ENCODE results near the gene CX3CL1. TPM values are rescaled to one million over a fixed set of nuclear protein-coding genes. Genes with fewer than 3 reads are reported as not detected.

The CX3CL1 gene
- total and polyA plus RNA-seq, 2 of the 4 experiments (the other 2 are of a cell fraction), result 0.18 to 0.77 TPM

DNA sequence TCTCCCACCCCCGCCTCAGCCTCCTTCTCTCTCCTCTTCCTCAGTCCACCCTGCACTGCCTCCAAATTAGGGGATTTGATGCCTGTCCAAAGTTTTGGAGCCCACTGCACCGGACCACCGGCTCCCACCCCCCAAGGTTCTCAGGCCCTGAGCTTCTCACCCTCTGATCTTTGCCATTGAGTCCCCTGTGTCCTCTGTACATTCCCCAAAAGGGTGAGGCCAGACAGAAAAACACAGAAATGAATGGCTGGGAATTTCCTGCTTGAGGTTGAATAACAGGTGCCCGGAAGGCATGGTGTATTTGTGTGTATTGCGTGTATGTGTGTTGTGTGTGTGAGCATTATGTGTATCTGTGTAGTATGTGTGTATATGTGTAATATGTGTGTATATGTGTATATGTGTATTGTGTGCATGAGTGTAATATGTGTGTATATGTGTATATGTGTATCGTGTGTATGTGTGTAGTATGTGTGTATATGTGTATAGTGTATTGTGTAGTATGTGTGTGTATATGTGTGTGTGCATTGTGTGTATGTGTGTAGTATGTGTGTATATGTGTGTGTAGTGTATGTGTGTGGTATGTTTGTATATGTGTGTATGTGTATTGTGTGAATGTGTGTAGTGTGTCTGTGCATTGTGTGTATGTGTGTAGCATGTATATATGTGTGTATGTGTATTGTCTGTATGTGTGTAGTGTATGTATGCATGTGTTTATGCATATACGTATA lies 16.2 kb downstream of the CX3CL1 start:
- DNase-seq (no peak), ATAC-seq (ENCODE audit: low read depth) (no peak)
- no peak overlapping the region for H3K14ac ChIP-seq (replicated peaks; ENCODE audit: low read depth, low read length)
- peak overlapping the region; percentile 32 for H2AFZ ChIP-seq (replicated peaks; ENCODE audit: low read length, poor library complexity)
- H3K4me1 ChIP-seq (ENCODE audit: control insufficient read depth, insufficient read depth, low read length), result peaks cover 3% of the 10 kb centered on the region; the same call in 1 of the 2 replicates
- H3K4me2 ChIP-seq (ENCODE audit: low read depth, low read length), result no peak overlapping the region
- CTCF ChIA-PET, result no interaction called here
- TF ChIP-seq RCOR1 (IDR thresholded peaks at IDR 0.05; ENCODE audit: insufficient replicate concordance, low read length), result no peak
- no peak for TF ChIP-seq MAFK (IDR thresholded peaks at IDR 0.05; ENCODE audit: low read depth, low read length)
- TF ChIP-seq, protein P1, sequence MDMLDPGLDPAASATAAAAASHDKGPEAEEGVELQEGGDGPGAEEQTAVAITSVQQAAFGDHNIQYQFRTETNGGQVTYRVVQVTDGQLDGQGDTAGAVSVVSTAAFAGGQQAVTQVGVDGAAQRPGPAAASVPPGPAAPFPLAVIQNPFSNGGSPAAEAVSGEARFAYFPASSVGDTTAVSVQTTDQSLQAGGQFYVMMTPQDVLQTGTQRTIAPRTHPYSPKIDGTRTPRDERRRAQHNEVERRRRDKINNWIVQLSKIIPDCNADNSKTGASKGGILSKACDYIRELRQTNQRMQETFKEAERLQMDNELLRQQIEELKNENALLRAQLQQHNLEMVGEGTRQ (IDR thresholded peaks at IDR 0.05; ENCODE audit: low read depth, low read length), result no peak
- TF ChIP-seq SMC3 (IDR thresholded peaks at IDR 0.05; ENCODE audit: low read depth, low read length), result no peak
- no peak for TF ChIP-seq RFX5 (IDR thresholded peaks at IDR 0.05; ENCODE audit: low read depth, low read length)
- no peak for TF ChIP-seq BHLHE40 (IDR thresholded peaks at IDR 0.05; ENCODE audit: low read depth, low read length)
- no peak for TF ChIP-seq MAZ (IDR thresholded peaks at IDR 0.05; ENCODE audit: borderline replicate concordance, low read depth, low read length)
- TF ChIP-seq, protein P2, sequence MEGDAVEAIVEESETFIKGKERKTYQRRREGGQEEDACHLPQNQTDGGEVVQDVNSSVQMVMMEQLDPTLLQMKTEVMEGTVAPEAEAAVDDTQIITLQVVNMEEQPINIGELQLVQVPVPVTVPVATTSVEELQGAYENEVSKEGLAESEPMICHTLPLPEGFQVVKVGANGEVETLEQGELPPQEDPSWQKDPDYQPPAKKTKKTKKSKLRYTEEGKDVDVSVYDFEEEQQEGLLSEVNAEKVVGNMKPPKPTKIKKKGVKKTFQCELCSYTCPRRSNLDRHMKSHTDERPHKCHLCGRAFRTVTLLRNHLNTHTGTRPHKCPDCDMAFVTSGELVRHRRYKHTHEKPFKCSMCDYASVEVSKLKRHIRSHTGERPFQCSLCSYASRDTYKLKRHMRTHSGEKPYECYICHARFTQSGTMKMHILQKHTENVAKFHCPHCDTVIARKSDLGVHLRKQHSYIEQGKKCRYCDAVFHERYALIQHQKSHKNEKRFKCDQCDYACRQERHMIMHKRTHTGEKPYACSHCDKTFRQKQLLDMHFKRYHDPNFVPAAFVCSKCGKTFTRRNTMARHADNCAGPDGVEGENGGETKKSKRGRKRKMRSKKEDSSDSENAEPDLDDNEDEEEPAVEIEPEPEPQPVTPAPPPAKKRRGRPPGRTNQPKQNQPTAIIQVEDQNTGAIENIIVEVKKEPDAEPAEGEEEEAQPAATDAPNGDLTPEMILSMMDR (conservative IDR thresholded peaks at IDR 0.05; ENCODE audit: low read depth, low read length), result no peak
- TF ChIP-seq CHD1 (IDR thresholded peaks at IDR 0.05; ENCODE audit: low read depth, low read length), result no peak
- TF ChIP-seq, protein P3, sequence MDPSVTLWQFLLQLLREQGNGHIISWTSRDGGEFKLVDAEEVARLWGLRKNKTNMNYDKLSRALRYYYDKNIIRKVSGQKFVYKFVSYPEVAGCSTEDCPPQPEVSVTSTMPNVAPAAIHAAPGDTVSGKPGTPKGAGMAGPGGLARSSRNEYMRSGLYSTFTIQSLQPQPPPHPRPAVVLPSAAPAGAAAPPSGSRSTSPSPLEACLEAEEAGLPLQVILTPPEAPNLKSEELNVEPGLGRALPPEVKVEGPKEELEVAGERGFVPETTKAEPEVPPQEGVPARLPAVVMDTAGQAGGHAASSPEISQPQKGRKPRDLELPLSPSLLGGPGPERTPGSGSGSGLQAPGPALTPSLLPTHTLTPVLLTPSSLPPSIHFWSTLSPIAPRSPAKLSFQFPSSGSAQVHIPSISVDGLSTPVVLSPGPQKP (IDR thresholded peaks at IDR 0.05; ENCODE audit: borderline replicate concordance, low read depth, low read length), result no peak
- TF ChIP-seq RAD21 (IDR thresholded peaks at IDR 0.05; ENCODE audit: low read length), result no peak
- TF ChIP-seq POLR2A (IDR thresholded peaks at IDR 0.05; ENCODE audit: low read depth, low read length), result no peak
- no peak for TF ChIP-seq MXI1 (IDR thresholded peaks at IDR 0.05; ENCODE audit: borderline replicate concordance, low read depth, low read length)
- no peak for TF ChIP-seq NFE2L2 (IDR thresholded peaks at IDR 0.05; ENCODE audit: low read depth, low read length)
- TF ChIP-seq FOS (IDR thresholded peaks at IDR 0.05; ENCODE audit: low read depth, low read length), result no peak
- TF ChIP-seq CEBPB (IDR thresholded peaks at IDR 0.05; ENCODE audit: low read depth, low read length), result no peak
- peaks cover 3% of the 10 kb centered on the region for H3K9me3 ChIP-seq (ENCODE audit: control insufficient read depth, insufficient read depth, low read length)
- no peak overlapping the region for H3K56ac ChIP-seq (ENCODE audit: extremely low read depth, insufficient read depth, low read length)
- H4K5ac ChIP-seq (ENCODE audit: low read depth, low read length), result no peak overlapping the region
- H3K79me1 ChIP-seq (ENCODE audit: low read depth in 1 of 2, low read length in 2 of 2), result no peaks in the 10 kb centered on the region
- dilution Hi-C loops (cut with HindIII; ENCODE audit: low sequenced_read_pairs, unreplicated experiment), result no loop called here
- H4K91ac ChIP-seq (ENCODE audit: insufficient read depth, low read depth, low read length), result no peak overlapping the region
- no peak overlapping the region for H2BK15ac ChIP-seq (ENCODE audit: low read depth, low read length)
- no peaks in the 10 kb centered on the region for H4K20me1 ChIP-seq (ENCODE audit: insufficient read depth, low read length)
- peak overlapping the region; percentile 77 for H2BK5ac ChIP-seq (ENCODE audit: low read depth, low read length, poor library complexity, severe bottlenecking)
- in situ Hi-C loops (cut with MboI; ENCODE audit: low sequenced_read_pairs), result no loop called here
- H2AK5ac ChIP-seq (ENCODE audit: low read depth, low read length), result no peak overlapping the region
- no peak overlapping the region for H2BK20ac ChIP-seq (ENCODE audit: low read depth, low read length)
- BruUV-seq (replicated peaks), result no TSS peak
- no peak overlapping the region for H3K4me3 ChIP-seq (ENCODE audit: insufficient read depth, low read depth, low read length)
- no peak overlapping the region for H3K4ac ChIP-seq (ENCODE audit: low read depth, low read length)
- no peak overlapping the region for H2BK120ac ChIP-seq (ENCODE audit: low read depth, low read length)
- H3K36me3 ChIP-seq (ENCODE audit: control insufficient read depth, insufficient read depth, low read length), result no peaks in the 10 kb centered on the region
- H4K8ac ChIP-seq (ENCODE audit: low read depth in 2 of 2, low read length in 2 of 2), result no peak overlapping the region
- 73% methylated on average over 4 of the region's 7 CpGs; no CpG with 5 or more reads in 1 of the 2 experiments for WGBS, 2 experiments (ENCODE audit: extremely low coverage in 2 of 2, insufficient read length in 1 of 2)
- no peak overlapping the region for H3K27ac ChIP-seq (ENCODE audit: insufficient read depth, low read length)
- POLR2A ChIA-PET (ENCODE audit: unreplicated experiment), result no interaction called here
- no peak overlapping the region for H3K9ac ChIP-seq (ENCODE audit: low read depth, low read length)
- H3K23ac ChIP-seq (ENCODE audit: low read depth, low read length), result no peak overlapping the region
- no peak overlapping the region for H3K18ac ChIP-seq (ENCODE audit: low read depth, low read length)
- intact Hi-C loops (cut with micrococcal nuclease), result no loop called here
- H3K9me1 ChIP-seq (ENCODE audit: insufficient read depth, low read length), result no peaks in the 10 kb centered on the region
- H3K27me3 ChIP-seq (ENCODE audit: control insufficient read depth, insufficient read depth, low read length), result peaks cover 37% of the 10 kb centered on the region
- H2AK9ac ChIP-seq (replicated peaks; ENCODE audit: low read depth, low read length, poor library complexity), result no peak overlapping the region
